ENCODE measurements around the gene NCOA1. TPM values are rescaled to one million over a fixed set of nuclear protein-coding genes. Genes with fewer than 3 reads are reported as not detected.

The NCOA1 gene
- total and polyA plus RNA-seq, 2 experiments from 2014 or later = 6.7 to 9.1 TPM

DNA sequence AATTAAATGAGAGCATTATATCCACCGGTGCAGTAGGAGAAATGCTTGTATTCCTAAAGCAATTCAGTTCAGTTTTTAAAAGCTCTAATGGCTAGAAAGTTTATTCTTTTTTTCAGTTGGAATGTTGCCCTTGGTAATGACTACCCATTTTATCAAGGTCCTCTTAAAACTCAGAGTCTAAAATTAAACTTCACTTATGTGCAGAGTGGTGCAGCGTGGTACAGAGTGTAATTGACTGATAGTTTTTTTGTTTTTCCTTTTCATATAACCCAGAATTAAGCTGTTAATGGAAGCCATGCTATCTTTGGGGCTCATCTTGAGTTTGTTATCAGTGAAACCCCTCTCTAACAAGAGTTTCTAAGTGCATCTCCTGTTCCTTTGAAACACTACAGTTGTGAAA lies 21.4 kb downstream of the NCOA1 start:
- TF ChIP-seq, protein P1, sequence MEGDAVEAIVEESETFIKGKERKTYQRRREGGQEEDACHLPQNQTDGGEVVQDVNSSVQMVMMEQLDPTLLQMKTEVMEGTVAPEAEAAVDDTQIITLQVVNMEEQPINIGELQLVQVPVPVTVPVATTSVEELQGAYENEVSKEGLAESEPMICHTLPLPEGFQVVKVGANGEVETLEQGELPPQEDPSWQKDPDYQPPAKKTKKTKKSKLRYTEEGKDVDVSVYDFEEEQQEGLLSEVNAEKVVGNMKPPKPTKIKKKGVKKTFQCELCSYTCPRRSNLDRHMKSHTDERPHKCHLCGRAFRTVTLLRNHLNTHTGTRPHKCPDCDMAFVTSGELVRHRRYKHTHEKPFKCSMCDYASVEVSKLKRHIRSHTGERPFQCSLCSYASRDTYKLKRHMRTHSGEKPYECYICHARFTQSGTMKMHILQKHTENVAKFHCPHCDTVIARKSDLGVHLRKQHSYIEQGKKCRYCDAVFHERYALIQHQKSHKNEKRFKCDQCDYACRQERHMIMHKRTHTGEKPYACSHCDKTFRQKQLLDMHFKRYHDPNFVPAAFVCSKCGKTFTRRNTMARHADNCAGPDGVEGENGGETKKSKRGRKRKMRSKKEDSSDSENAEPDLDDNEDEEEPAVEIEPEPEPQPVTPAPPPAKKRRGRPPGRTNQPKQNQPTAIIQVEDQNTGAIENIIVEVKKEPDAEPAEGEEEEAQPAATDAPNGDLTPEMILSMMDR (IDR thresholded peaks at IDR 0.05; ENCODE audit: low read depth, low read length) = no peak
- no peak overlapping the region for H3K27ac ChIP-seq
- H3K4me3 ChIP-seq = no peak overlapping the region
- peaks cover 15% of the 10 kb centered on the region for H3K27me3 ChIP-seq
- H3K9me3 ChIP-seq (ENCODE audit: low read depth) = no peaks in the 10 kb centered on the region
- no peaks in the 10 kb centered on the region for H3K36me3 ChIP-seq
- no peak for DNase-seq (ENCODE audit: low read depth in 1 of 2, low spot score in 1 of 2)
- H3K4me1 ChIP-seq (ENCODE audit: low read depth) = peaks cover 13% of the 10 kb centered on the region

DNA sequence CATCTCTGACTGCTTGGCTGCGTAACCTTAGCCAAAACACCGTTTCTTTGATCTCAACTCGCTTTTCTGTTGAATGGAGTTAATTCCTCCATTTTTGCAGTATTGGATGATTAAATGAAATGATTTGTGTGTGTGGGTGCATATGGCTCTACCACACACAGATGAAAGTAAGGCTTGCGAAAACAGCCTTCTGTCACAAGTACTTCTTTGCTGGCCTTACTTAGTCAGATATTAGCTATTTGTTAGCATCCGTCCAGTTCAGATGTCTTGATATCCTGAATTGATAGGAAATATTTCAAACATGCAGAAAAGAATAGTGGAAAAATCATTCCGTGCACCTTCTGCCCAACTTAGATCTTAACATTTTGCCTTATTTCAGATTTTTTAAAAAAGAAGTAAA lies 21.8 kb downstream of the NCOA1 start:
- Histone ChIP-seq H3K27me3 (peaks cover 15% of the 10 kb centered on the region), H3K27ac (no peak overlapping the region), H3K4me1 (ENCODE audit: low read depth) (peaks cover 13% of the 10 kb centered on the region), H3K36me3 (no peaks in the 10 kb centered on the region), H3K9me3 (ENCODE audit: low read depth) (no peaks in the 10 kb centered on the region), H3K4me3 (no peak overlapping the region)
- DNase-seq (ENCODE audit: low read depth in 1 of 2, low spot score in 1 of 2) = peak in 1 of 2 donors; percentile 42
- TF ChIP-seq, protein P1 (IDR thresholded peaks at IDR 0.05; ENCODE audit: low read depth, low read length) = no peak

DNA sequence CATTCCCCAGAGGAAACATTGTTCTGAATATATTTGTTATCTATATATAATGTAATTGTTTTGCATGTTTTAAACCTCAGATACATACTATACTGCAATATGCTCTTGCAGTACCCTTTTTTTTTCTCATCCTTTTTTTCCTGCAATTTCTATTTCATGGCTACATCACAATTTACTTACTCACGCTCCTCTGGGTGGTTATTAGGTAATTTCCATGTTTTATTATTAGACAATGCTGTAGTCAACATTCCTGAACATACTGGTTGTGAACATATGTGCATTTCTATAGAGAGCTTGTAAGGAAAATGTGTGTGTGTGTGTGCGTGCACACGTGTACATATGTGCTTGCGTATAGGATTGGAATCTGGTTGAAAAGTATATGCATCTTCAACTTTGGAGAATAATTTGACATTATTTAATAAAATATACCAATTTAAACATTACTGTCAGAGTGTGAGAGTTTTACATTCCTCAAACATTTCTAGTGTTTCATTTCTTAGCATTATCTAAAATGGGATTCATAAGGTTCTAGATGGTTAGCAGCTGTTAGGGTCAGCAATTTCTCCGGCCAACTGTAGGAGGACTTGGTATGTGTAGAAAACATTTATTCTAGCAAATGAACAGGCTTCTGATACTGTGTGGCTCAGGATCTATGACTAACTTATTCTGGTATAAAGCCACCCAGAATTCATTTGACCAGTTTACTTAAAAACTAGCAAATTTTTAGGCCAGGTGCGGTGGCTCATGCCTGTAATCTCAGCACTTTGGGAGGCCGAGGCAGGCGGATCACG lies 22.4 kb downstream of the NCOA1 start:
- peak in 1 of 2 donors; percentile 69 for DNase-seq (ENCODE audit: low read depth in 1 of 2, low spot score in 1 of 2)
- peaks cover 13% of the 10 kb centered on the region for H3K4me1 ChIP-seq (ENCODE audit: low read depth)
- H3K9me3 ChIP-seq (ENCODE audit: low read depth) = no peaks in the 10 kb centered on the region
- H3K36me3 ChIP-seq = no peaks in the 10 kb centered on the region
- H3K27ac ChIP-seq = no peak overlapping the region
- TF ChIP-seq, protein P1 (IDR thresholded peaks at IDR 0.05; ENCODE audit: low read depth, low read length) = no peak
- peaks cover 15% of the 10 kb centered on the region for H3K27me3 ChIP-seq
- no peak overlapping the region for H3K4me3 ChIP-seq

DNA sequence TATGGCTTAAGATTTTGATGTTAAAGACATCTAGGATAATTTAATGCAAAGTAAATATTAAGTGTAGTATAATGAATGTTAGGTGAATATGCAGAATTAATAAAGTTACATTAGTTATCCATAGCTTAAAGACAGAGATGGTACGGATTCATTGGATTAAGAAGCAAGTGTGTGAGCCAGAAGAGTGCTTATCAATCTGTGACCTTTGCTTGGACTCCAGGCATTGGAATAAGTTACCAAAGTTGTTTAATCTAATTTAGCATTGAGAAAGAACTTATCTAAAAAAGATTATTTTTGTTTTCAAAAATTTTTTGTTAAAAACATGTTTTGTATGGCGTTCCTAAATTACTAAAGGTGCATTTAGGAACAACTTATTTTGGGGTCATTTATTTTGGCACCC lies 23.8 kb downstream of the NCOA1 start:
- Histone ChIP-seq H3K4me3 (no peak overlapping the region), H3K9me3 (ENCODE audit: low read depth) (no peaks in the 10 kb centered on the region), H3K36me3 (no peaks in the 10 kb centered on the region), H3K27me3 (peaks cover 11% of the 10 kb centered on the region), H3K27ac (no peak overlapping the region), H3K4me1 (ENCODE audit: low read depth) (peaks cover 13% of the 10 kb centered on the region)
- TF ChIP-seq, protein P1 (IDR thresholded peaks at IDR 0.05; ENCODE audit: low read depth, low read length) = no peak
- DNase-seq (ENCODE audit: low read depth in 1 of 2, low spot score in 1 of 2) = no peak

DNA sequence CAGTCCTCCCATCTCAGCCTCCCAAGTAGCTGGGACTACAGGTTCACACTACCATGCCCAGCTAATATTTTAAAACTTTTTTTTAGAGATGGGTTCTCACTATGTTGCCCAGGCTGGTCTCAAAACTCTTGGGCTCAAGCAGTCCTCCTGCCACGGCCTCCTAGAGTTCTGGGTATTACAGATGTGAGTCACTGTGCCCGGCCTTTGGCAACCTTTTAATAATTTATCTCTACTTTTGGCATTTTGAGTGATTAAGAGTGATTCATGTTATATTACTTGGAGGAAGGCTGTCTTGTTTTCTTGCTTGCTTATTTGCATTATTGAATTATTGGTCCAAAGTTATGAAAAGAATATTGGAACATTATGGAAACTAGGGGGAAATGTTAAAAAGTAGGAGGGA lies 24.3 kb downstream of the NCOA1 start:
- peaks cover 13% of the 10 kb centered on the region for H3K4me1 ChIP-seq (ENCODE audit: low read depth)
- H3K4me3 ChIP-seq = no peak overlapping the region
- no peaks in the 10 kb centered on the region for H3K9me3 ChIP-seq (ENCODE audit: low read depth)
- TF ChIP-seq, protein P1 (IDR thresholded peaks at IDR 0.05; ENCODE audit: low read depth, low read length) = no peak
- peaks cover 10% of the 10 kb centered on the region for H3K27me3 ChIP-seq
- no peak overlapping the region for H3K27ac ChIP-seq
- peak in 1 of 2 donors; percentile 13 for DNase-seq (ENCODE audit: low read depth in 1 of 2, low spot score in 1 of 2)
- H3K36me3 ChIP-seq = no peaks in the 10 kb centered on the region

Data from cardiac muscle cell (in vitro differentiated cells and primary cell).